Thyroid gland (tissue), 4 donors: ENCODE results near the gene ZNF71. TPM values are rescaled to one million over a fixed set of nuclear protein-coding genes. Genes with fewer than 3 reads are reported as not detected.

Source experiments
- DNase-seq, 2 donors: peaks; one replicate each; pipeline ENCODE4 v3.0.0-alpha.2; 2019
- H3K27ac ChIP-seq, 3 donors: fragments of 200-600 bp; sonication (generic); 1 replicate in 2 of 3; 2 replicates in 1 of 3; pipeline ENCODE4 v1.5.1; 2016 to 2019; ENCODE audit warnings: mild to moderate bottlenecking in 1 of 3, moderate library complexity in 1 of 3
- H3K27me3 ChIP-seq: fragments of 200-600 bp; sonication (generic); one replicate; pipeline ENCODE4 v1.5.1; 2019
- H3K36me3 ChIP-seq, 2 donors: fragments of 200-600 bp; sonication (generic); one replicate each; pipeline ENCODE4 v1.5.1; 2016 to 2019
- H3K4me1 ChIP-seq, 2 donors: fragments of 200-600 bp; sonication (generic); one replicate each; pipeline ENCODE4 v1.5.1; 2017 to 2019
- H3K4me3 ChIP-seq, 3 donors: fragments of 200-600 bp; sonication (generic); replicated peaks in 1 of 3; 1 replicate in 2 of 3; 2 replicates in 1 of 3; pipeline ENCODE4 v1.5.1; 2016; ENCODE audit warnings: mild to moderate bottlenecking in 1 of 3
- H3K9me3 ChIP-seq: fragments of 200-600 bp; sonication (generic); one replicate; pipeline ENCODE4 v1.5.1; 2017
- CTCF ChIP-seq, 6 experiments: fragments of 200-600 bp in 3 of 6; fragments of 450-650 bp in 3 of 6; sonication (generic) in 3 of 6; IDR thresholded peaks; one replicate each; pipeline ENCODE4 v1.5.1; 2016 to 2019; ENCODE audit warnings: antibody characterized with exemption in 6 of 6, mild to moderate bottlenecking in 2 of 6, inconsistent platforms in 1 of 6, moderate library complexity in 1 of 6
- POLR2A ChIP-seq, 2 donors: fragments of 450-650 bp; IDR thresholded peaks; one replicate each; pipeline ENCODE4 v1.6.1; 2017; ENCODE audit warnings: antibody characterized with exemption in 2 of 2, mild to moderate bottlenecking in 2 of 2, moderate library complexity in 1 of 2
- WGBS, 2 donors: methylation state at CpG; one replicate each; pipeline ENCODE4 v1.1.5; 2017; 5-methylcytosine and 5-hydroxymethylcytosine counted together
- intact Hi-C: fragments of 100-400 bp; cut with DNase I; formaldehyde crosslinking; loops from one replicate; pipeline ENCODE4 v1.15.1; 2023
- total RNA-seq, 4 donors: library from RNA; depleted of rRNA; stranded (reverse); fragments of >200 nt; gene quantifications; one replicate each; pipeline ENCODE4 v1.2.3, GENCODE V29; 2016

ZNF71 gene
- total RNA-seq, 4 donors from 2014 or later, result 8.2 to 15.6 (median 8.7) TPM

- no peak overlapping the region for H3K4me3 ChIP-seq
- H3K27ac ChIP-seq, result peak overlapping the region in 1 of 3 donors; percentile 4
- no peaks in the 10 kb centered on the region for H3K36me3 ChIP-seq
- H3K9me3 ChIP-seq, result no peaks in the 10 kb centered on the region
- H3K27me3 ChIP-seq, result no peaks in the 10 kb centered on the region
- intact Hi-C loops, result no loop called here
- 65 to 66% methylated on average over 4 of the region's 4 CpGs for WGBS, 2 donors
- no peak for TF ChIP-seq POLR2A (IDR thresholded peaks at IDR 0.05)
- no peak for TF ChIP-seq CTCF (IDR thresholded peaks at IDR 0.05)
- H3K4me1 ChIP-seq, result peaks cover 0 to 7% of the 10 kb centered on the region in 2 donors
- DNase-seq, result no peak
Measured at GRCh38 chr19:56594446-56594782, 688 bp upstream of the ZNF71 start.

GRCh38 chr19:56595548-56595899 is 422 bp downstream of the ZNF71 start:
- intact Hi-C loops, result no loop called here
- Histone ChIP-seq H3K9me3 (no peaks in the 10 kb centered on the region), H3K36me3 (no peaks in the 10 kb centered on the region), H3K4me3 (peak overlapping the region; percentile 43 to 94 (median 75)), H3K27ac (peak overlapping the region in 1 of 3 donors; percentile 4), H3K4me1 (peaks cover 0 to 7% of the 10 kb centered on the region in 2 donors), H3K27me3 (no peaks in the 10 kb centered on the region)
- no peak for DNase-seq
- 0 to 2% methylated on average over 3 to 4 of the region's 4 CpGs for WGBS, 2 donors
- TF ChIP-seq POLR2A (IDR thresholded peaks at IDR 0.05), result no peak
- no peak for TF ChIP-seq CTCF (IDR thresholded peaks at IDR 0.05)

- Histone ChIP-seq H3K36me3 (no peaks in the 10 kb centered on the region), H3K9me3 (no peaks in the 10 kb centered on the region), H3K27ac (no peak overlapping the region), H3K4me1 (peaks cover 0 to 7% of the 10 kb centered on the region in 2 donors), H3K27me3 (no peaks in the 10 kb centered on the region), H3K4me3 (no peak overlapping the region)
- no peak for DNase-seq
- TF ChIP-seq CTCF (IDR thresholded peaks at IDR 0.05) (no peak), POLR2A (IDR thresholded peaks at IDR 0.05) (no peak)
- WGBS, 2 donors, result 59 to 70% methylated on average over 4 of the region's 4 CpGs
- intact Hi-C loops, result no loop called here
Measured at GRCh38 chr19:56596676-56597075, 1.6 kb downstream of the ZNF71 start.

- DNase-seq, result no peak
- no peaks in the 10 kb centered on the region for H3K9me3 ChIP-seq
- no peaks in the 10 kb centered on the region for H3K27me3 ChIP-seq
- WGBS, 2 donors, result 90% methylated on average over 4 of the region's 4 CpGs
- intact Hi-C loops, result no loop called here
- peaks cover 0 to 7% of the 10 kb centered on the region in 2 donors for H3K4me1 ChIP-seq
- H3K36me3 ChIP-seq, result no peaks in the 10 kb centered on the region
- H3K27ac ChIP-seq, result no peak overlapping the region
- H3K4me3 ChIP-seq, result no peak overlapping the region
- TF ChIP-seq POLR2A (IDR thresholded peaks at IDR 0.05) (no peak), CTCF (IDR thresholded peaks at IDR 0.05) (no peak)
Measured at GRCh38 chr19:56597696-56598095, 2.6 kb downstream of the ZNF71 start.

- intact Hi-C loops, result no loop called here
- Histone ChIP-seq H3K27ac (no peak overlapping the region), H3K9me3 (no peaks in the 10 kb centered on the region), H3K27me3 (no peaks in the 10 kb centered on the region), H3K4me1 (peaks cover 0 to 2% of the 10 kb centered on the region in 2 donors), H3K36me3 (no peaks in the 10 kb centered on the region), H3K4me3 (no peak overlapping the region)
- TF ChIP-seq CTCF (IDR thresholded peaks at IDR 0.05) (no peak), POLR2A (IDR thresholded peaks at IDR 0.05) (no peak)
- WGBS, 2 donors, result 96 to 97% methylated on average over 3 of the region's 3 CpGs
- DNase-seq, result no peak
Measured at GRCh38 chr19:56601375-56601774, 6.3 kb downstream of the ZNF71 start.
